Activated naive CD8-positive, alpha-beta T cell (primary cell): ENCODE measurements around the gene KCNK2.

ENCODE experiments used
- H3K27ac Mint-ChIP-seq: one replicate; pipeline ENCODE4 v1.8.0; 2021; ENCODE audit warnings: mixed read lengths
- H3K27me3 Mint-ChIP-seq: one replicate; pipeline ENCODE4 v1.8.0; 2021; ENCODE audit warnings: mixed read lengths
- H3K36me3 Mint-ChIP-seq: one replicate; pipeline ENCODE4 v1.8.0; 2021; ENCODE audit warnings: mixed read lengths
- H3K4me1 Mint-ChIP-seq: one replicate; pipeline ENCODE4 v1.8.0; 2021; ENCODE audit warnings: low read depth, mixed read lengths
- H3K4me3 Mint-ChIP-seq: one replicate; pipeline ENCODE4 v1.8.0; 2021; ENCODE audit warnings: mild to moderate bottlenecking, mixed read lengths
- H3K9me3 Mint-ChIP-seq: one replicate; pipeline ENCODE4 v1.8.0; 2021; ENCODE audit warnings: low read depth, mixed read lengths

KCNK2 gene

DNA sequence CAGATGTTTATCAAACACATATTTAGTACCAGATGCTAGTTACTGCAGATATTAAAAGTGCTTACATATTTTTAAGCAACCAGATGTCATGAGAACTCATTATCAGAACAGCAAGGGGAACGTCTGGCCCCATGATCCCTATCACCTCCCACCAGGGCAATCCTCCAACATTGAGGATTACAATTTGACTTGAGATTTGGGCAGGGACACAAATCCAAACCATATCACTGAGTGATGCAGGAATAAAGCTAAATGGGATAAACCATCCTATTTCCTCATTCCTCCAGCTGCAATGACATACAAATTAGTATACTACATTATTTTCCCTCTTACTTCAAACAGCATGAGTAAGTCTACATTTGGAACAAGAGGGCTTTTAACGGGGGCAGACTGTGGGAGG is 3.1 kb upstream of the KCNK2 start:
- peaks cover 13% of the 10 kb centered on the region for H3K4me1 Mint-ChIP-seq
- no peaks in the 10 kb centered on the region for H3K36me3 Mint-ChIP-seq
- H3K27ac Mint-ChIP-seq: no peak overlapping the region
- no peaks in the 10 kb centered on the region for H3K9me3 Mint-ChIP-seq
- peaks cover 33% of the 10 kb centered on the region for H3K27me3 Mint-ChIP-seq
- H3K4me3 Mint-ChIP-seq: no peak overlapping the region

DNA sequence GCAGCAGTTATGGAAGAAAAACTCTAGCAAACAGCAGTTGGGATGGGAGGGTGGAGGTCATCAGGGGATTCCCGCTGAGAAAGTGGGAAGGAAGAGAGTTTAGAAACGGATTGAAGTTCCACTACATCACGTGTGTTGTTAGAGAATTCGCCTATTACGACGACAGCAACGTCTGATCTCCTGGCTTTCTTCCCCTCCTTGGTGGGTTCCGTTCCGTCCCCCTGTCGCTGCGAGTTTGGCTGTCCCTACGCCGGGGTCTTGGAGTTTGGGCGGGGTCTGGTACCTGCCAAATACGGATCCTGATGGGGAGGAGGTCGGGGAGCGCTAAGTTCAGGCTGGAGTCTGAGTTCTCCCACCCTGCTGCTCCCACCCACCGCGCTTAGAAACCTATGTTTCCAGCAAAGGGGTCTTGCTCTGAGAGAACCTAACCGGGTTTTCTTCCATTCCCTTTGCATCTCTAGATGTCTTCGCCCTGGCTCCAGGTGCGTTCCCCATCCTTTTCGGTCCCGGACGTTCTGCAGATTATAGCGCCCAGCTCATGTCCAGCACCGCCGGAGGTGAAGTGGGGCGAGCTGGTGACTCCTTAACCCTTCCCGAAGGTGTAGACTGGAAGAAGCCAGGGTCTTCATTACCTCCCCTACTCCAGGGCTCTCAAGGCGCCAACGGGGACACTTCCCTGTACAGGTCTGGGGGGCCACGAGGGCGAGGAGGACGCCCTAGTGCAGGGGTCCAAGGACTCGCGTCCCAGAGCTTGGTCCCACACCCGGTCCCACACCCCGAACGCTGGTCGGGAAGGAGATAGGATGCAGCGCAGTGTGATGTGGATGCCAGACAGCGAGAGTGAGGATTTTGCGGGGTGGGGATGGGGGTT is 641 bp upstream of the KCNK2 start:
- peak overlapping the region; percentile 59 for H3K4me3 Mint-ChIP-seq
- no peaks in the 10 kb centered on the region for H3K9me3 Mint-ChIP-seq
- H3K27me3 Mint-ChIP-seq: peaks cover 49% of the 10 kb centered on the region
- H3K4me1 Mint-ChIP-seq: peaks cover 13% of the 10 kb centered on the region
- H3K36me3 Mint-ChIP-seq: no peaks in the 10 kb centered on the region
- no peak overlapping the region for H3K27ac Mint-ChIP-seq

DNA sequence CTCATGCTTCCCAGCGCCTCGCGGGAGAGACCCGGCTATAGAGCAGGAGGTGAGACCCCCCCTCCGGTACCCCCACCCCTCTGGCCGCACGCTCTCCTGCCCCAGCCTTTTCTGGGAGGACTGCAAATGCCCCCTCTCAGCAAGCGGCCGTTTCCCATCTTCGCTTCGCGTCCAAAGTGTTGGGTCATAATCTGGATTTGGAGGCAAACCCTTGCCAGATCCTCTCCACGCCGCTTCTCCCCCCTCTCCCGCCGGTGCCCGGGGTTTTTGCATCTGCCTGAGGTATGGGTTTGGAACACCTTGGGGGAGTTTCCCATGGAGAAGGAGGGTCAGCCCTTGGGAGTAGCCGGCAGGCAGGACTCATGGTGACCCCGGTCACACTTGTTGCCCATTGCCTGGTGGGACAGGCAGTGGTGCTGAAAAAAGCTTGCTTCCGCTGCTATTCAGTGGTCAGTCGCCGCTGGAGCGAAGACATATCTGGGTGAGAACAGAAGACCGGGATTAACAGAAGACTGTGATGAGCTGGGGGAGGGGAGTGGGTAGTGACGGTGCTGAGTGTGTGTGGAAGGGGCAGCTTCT is 935 bp downstream of the KCNK2 start:
- Mint-ChIP-seq H3K4me3 (peak overlapping the region; percentile 68), H3K4me1 (peaks cover 13% of the 10 kb centered on the region), H3K27me3 (peaks cover 52% of the 10 kb centered on the region), H3K36me3 (no peaks in the 10 kb centered on the region), H3K9me3 (no peaks in the 10 kb centered on the region), H3K27ac (no peak overlapping the region)

DNA sequence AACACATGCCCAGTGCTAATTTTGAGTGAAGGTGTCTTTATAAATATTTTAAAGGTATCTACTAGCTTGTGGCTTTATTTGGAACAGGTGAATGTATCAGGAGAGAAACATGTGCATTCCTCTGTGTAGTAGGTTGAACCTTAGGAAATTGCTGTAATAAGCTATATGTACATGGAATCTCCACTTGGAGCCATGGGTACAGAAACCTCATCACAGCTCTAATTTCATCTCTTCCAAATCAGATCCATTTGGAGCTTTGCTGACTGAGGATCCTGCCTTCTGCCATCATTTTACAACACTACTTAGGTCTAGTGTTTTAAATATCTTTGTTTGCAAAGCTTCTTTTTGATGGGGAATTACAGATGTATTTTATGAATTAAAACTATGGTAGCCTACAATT is 2.1 kb downstream of the KCNK2 start:
- Mint-ChIP-seq H3K27me3 (peaks cover 49% of the 10 kb centered on the region), H3K4me1 (peaks cover 13% of the 10 kb centered on the region), H3K4me3 (no peak overlapping the region), H3K27ac (no peak overlapping the region), H3K9me3 (no peaks in the 10 kb centered on the region), H3K36me3 (no peaks in the 10 kb centered on the region)

DNA sequence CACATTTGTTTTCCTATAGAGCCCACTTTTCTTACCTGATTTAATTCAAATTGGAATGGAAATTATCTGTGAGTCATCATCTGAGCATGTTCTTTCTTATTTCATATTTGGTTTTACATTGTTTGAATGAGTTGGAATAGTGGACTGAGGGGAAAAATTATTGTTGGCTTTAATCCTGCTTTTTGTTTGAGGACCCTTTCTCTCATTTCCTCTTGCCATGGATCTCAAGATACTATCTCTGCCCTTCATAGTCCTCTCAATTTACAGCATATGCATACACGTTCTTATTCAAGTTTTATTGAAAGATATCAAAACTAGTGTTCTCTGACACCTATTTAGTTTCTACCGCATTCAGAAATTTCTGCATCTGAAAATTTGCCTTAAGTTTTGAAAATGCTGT is 5.1 kb downstream of the KCNK2 start:
- peaks cover 4% of the 10 kb centered on the region for H3K4me1 Mint-ChIP-seq
- H3K27me3 Mint-ChIP-seq: peaks cover 34% of the 10 kb centered on the region
- no peak overlapping the region for H3K27ac Mint-ChIP-seq
- H3K4me3 Mint-ChIP-seq: no peak overlapping the region
- no peaks in the 10 kb centered on the region for H3K9me3 Mint-ChIP-seq
- H3K36me3 Mint-ChIP-seq: no peaks in the 10 kb centered on the region

DNA sequence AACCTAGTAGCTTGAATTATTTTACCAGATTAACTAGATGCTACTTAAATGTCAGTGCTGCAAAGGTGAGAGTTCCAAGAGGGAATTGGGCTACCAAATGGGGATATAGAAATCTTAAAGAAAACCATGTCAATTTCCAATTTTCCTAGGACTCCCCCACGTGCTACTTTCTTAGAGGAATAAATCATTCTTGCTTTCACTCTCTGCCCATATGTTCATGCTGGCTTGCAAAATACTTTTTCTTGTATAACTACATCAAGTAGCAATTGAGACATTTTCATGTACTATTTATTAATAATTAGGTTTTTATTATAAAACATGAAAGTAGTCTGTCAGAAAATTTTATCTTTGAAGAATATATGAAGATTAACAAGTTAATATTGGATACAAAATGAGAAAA is 11.8 kb downstream of the KCNK2 start:
- H3K4me3 Mint-ChIP-seq: no peak overlapping the region
- no peaks in the 10 kb centered on the region for H3K9me3 Mint-ChIP-seq
- no peak overlapping the region for H3K27ac Mint-ChIP-seq

DNA sequence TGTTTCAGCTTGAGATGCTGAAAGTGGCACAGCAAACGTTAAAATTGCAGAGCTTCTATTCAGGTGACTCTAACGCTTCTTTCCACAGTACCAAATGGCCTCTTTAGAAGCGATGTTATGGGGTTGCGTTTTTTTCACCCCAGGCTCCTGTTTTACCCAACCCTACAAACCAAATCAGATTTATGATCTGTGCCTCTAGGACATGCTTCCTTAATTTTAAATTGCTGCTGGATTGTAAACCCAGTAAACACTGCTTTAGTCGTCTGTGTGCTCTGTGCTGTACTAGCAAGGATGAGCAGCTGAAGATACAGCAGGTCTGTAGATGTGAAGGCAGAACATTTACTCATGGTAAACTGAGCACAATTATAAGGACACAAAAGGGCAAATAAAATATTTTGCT is 13.0 kb downstream of the KCNK2 start:
- Mint-ChIP-seq H3K27ac (no peak overlapping the region), H3K4me1 (no peaks in the 10 kb centered on the region), H3K9me3 (no peaks in the 10 kb centered on the region), H3K27me3 (peaks cover 7% of the 10 kb centered on the region), H3K36me3 (no peaks in the 10 kb centered on the region), H3K4me3 (no peak overlapping the region)

More for the DNA sequence above, 11.8 kb downstream of the KCNK2 start:
- Mint-ChIP-seq H3K27me3 (peaks cover 7% of the 10 kb centered on the region), H3K4me1 (no peaks in the 10 kb centered on the region), H3K36me3 (no peaks in the 10 kb centered on the region)

DNA sequence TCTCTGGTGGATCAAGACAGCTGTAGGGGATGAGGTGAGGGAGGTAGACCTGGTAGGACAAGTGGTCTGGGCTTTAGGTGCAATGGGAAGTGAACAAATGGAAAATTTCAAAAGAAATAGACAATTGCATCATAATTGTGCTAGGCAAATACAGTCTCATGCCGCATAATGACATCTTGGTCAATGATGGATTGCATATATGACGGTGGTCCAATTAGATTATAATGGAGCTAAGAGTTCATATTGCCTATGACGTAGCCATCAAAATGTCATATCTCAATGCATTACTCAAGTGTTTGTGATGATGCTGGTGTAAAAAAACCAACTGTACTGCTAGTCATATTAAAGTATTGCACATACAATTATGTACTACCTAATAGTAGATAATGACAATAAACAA is 19.0 kb downstream of the KCNK2 start:
- peaks cover 4% of the 10 kb centered on the region for H3K27me3 Mint-ChIP-seq
- H3K9me3 Mint-ChIP-seq: no peaks in the 10 kb centered on the region
- H3K4me1 Mint-ChIP-seq: no peaks in the 10 kb centered on the region
- H3K36me3 Mint-ChIP-seq: no peaks in the 10 kb centered on the region
- no peak overlapping the region for H3K27ac Mint-ChIP-seq
- H3K4me3 Mint-ChIP-seq: no peak overlapping the region

DNA sequence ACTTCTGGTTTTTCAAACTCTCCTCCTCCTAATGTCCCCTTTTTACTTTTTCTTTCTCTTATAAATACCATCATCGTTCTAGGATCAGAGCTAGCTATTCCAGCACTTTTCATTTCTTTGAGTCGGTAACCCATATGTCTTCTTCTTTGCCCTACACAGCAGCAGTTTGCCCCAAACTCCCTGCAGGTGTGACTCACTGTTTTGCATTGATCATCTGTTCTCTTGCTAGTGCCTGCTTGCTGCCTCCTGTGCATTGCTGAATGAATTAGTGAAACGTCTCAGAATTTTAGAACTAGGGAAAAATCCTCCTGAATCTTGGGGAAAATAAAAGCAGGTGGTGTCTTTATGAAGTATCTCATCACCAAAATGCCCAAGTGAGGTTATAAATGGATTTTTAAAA is 21.7 kb downstream of the KCNK2 start:
- H3K4me3 Mint-ChIP-seq: no peak overlapping the region
- H3K27me3 Mint-ChIP-seq: peaks cover 7% of the 10 kb centered on the region
- no peak overlapping the region for H3K27ac Mint-ChIP-seq
- peaks cover 6% of the 10 kb centered on the region for H3K9me3 Mint-ChIP-seq
- no peaks in the 10 kb centered on the region for H3K4me1 Mint-ChIP-seq
- H3K36me3 Mint-ChIP-seq: no peaks in the 10 kb centered on the region

DNA sequence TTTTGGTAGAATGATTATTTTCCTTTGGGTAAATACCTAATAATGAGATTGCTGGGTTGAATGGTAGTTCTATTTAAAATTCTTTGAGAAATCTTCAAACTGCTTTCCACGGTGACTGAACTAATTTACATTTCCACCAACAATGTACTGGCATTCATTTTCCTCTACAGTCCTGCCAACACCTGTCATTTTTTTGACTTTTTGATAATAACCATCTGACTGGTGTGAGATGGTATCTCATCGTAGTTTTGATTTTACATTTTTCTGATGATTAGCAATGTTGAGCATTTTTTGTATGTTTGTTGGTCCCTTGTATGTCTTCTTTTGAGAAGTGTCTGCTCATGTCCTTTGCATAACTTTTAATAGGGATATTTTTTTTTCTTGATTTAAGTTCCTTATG is 23.5 kb downstream of the KCNK2 start:
- H3K27me3 Mint-ChIP-seq: peaks cover 5% of the 10 kb centered on the region
- H3K36me3 Mint-ChIP-seq: no peaks in the 10 kb centered on the region
- peaks cover 6% of the 10 kb centered on the region for H3K9me3 Mint-ChIP-seq
- H3K4me1 Mint-ChIP-seq: no peaks in the 10 kb centered on the region
- H3K4me3 Mint-ChIP-seq: no peak overlapping the region
- H3K27ac Mint-ChIP-seq: no peak overlapping the region

DNA sequence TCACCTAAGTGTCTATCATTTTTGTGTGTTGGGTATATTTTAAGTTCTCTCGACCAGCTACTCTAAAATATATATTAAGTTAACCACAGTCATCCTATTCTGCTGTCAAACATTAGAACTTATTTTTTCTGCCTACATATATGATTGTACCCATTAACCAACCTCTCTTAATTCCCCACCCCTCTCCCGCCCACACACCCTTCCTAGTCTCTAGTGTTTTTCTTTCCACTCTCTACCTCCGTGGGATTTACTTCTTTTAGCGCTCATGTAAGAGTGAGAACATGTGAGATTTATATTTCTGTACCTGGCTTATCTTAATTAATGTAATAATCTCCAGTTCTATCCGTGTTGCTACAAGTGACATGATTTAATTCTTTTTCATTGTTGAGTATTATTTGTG is 26.6 kb downstream of the KCNK2 start:
- Mint-ChIP-seq H3K4me1 (no peaks in the 10 kb centered on the region), H3K27me3 (peaks cover 5% of the 10 kb centered on the region), H3K9me3 (peaks cover 6% of the 10 kb centered on the region), H3K4me3 (no peak overlapping the region), H3K27ac (no peak overlapping the region), H3K36me3 (no peaks in the 10 kb centered on the region)

DNA sequence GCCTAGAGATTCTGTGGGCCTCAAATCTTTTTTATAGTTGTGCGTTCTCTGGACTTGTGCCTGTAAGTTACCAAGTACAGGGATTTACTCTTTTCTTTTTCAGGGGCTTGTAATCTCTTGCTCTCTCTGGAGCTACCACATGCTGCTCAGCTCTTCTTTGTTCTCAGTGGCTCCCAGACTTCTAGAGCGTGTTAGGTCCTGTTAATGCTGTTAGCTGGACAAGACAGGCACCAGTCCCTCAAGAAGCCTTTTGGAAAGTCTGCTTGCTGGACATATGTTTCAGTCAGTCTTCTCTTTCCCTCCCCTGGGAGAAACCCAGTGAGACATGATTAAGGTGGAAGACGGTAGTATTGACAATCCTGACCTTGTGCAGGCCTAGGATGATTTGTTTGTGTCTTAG is 29.4 kb downstream of the KCNK2 start:
- Mint-ChIP-seq H3K4me1 (no peaks in the 10 kb centered on the region), H3K4me3 (no peak overlapping the region), H3K9me3 (peaks cover 4% of the 10 kb centered on the region), H3K27me3 (peaks cover 5% of the 10 kb centered on the region), H3K36me3 (no peaks in the 10 kb centered on the region), H3K27ac (no peak overlapping the region)

DNA sequence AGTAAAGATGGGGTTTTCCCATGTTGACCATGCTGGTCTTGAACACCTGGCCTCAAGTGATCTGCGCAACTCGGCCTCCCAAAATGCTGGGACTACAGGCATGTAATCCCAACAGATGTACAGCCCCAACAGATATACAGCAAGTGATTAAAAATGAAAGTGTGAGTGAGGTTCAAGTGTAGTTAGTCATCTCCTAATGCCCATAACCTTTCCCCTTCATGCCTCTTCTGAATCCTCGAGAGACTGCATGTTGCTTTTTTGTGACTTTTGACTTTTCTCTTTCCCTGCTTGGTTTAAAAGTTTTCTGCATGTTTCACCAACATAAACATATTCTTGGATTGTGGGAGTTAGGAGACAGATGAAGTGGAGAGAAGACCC is 31.2 kb downstream of the KCNK2 start:
- no peaks in the 10 kb centered on the region for H3K36me3 Mint-ChIP-seq
- H3K4me3 Mint-ChIP-seq: no peak overlapping the region
- peaks cover 2% of the 10 kb centered on the region for H3K27me3 Mint-ChIP-seq
- no peak overlapping the region for H3K27ac Mint-ChIP-seq
- no peaks in the 10 kb centered on the region for H3K4me1 Mint-ChIP-seq
- no peaks in the 10 kb centered on the region for H3K9me3 Mint-ChIP-seq

DNA sequence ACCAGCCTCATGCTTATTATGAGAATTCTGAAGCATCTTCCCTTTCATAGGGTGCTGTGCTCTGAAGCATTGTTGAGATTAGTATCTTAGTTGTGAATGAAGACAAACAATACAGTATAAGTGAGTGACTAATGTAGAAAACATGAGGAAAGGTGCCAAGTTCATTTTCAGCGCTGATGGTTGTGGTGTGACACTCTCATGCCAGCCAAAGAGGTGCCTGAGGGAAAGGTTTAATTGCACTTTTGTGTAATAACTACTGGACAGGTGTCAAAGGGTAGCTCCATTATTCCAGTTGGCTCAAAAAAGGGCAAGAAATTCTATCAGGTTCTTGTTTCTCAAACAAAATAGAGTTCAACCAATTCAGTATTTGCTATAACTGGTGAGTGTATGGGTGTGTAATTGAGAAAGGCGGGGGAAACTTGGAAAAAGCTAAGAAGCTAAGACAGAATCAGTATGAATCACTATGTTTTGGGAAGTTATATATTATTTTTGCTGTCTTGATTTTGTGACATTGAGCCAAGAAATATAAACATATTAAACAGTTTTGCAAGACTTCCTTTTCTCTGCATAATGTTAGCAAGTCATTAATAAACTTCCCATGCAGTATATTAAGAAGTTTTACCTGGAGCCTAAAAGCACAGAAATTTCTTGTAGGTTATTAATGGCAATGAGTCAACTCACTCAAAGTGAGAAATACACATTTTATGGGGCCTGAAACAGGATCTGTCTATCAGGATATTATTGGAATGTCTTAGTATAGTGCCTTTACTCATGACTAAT is 31.8 kb downstream of the KCNK2 start:
- peaks cover 2% of the 10 kb centered on the region for H3K27me3 Mint-ChIP-seq
- no peaks in the 10 kb centered on the region for H3K9me3 Mint-ChIP-seq
- H3K4me1 Mint-ChIP-seq: no peaks in the 10 kb centered on the region
- H3K36me3 Mint-ChIP-seq: no peaks in the 10 kb centered on the region
- H3K27ac Mint-ChIP-seq: no peak overlapping the region
- H3K4me3 Mint-ChIP-seq: no peak overlapping the region

DNA sequence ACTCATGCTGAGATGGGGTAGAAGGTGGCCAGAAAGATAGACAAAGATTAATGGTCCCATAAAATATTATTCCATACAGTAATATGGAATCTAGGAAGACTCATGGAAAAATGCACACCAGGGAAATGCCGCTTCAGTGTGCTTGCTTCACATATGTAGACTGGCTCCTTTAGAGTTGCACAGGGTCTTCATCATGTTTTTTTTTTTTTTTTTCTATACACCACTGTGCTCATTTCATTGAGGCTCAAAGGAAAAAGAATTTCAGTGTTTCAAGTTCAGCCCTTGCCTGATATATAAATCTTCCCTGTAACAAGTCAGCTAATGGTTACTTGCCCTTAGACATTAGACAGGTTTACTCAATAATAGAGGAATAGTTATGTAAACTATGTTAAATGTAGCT is 33.2 kb downstream of the KCNK2 start:
- H3K9me3 Mint-ChIP-seq: no peaks in the 10 kb centered on the region
- H3K4me3 Mint-ChIP-seq: no peak overlapping the region
- H3K27me3 Mint-ChIP-seq: peaks cover 2% of the 10 kb centered on the region
- H3K36me3 Mint-ChIP-seq: no peaks in the 10 kb centered on the region
- H3K4me1 Mint-ChIP-seq: no peaks in the 10 kb centered on the region
- no peak overlapping the region for H3K27ac Mint-ChIP-seq
